HL-60 (cell line): ENCODE results near the gene C6orf58.

Experiments
- DNase-seq, 2 experiments: peaks; one replicate each; pipeline ENCODE4 v3.0.0-alpha.2; 2010 to 2020; ENCODE audit warnings: low read depth in 1 of 2, low spot score in 1 of 2
- H3K27ac ChIP-seq: fragments of 250-450 bp; sonication (Bioruptor Pico); replicated peaks from 2 replicates; pipeline ENCODE4 v1.5.1; 2020; ENCODE audit warnings: mild to moderate bottlenecking, moderate library complexity
- H3K27me3 ChIP-seq: fragments of 250-450 bp; sonication (Bioruptor Pico); 2 replicates; pipeline ENCODE4 v1.5.1; 2021; ENCODE audit warnings: mild to moderate bottlenecking, moderate library complexity; ENCODE audit not compliant: insufficient read depth, poor library complexity, severe bottlenecking
- H3K4me3 ChIP-seq: replicated peaks from 2 replicates; pipeline ENCODE4 v1.5.1; 2011; ENCODE audit warnings: mild to moderate bottlenecking, control low read depth, low read length; ENCODE audit not compliant: insufficient read depth
- GABPA ChIP-seq: IDR thresholded peaks from 2 replicates; pipeline ENCODE4 v1.6.1; 2012; ENCODE audit warnings: low read depth
- POLR2AphosphoS5 ChIP-seq: IDR thresholded peaks from 2 replicates; pipeline ENCODE4 v1.6.1; 2012; ENCODE audit warnings: low read depth
- SPI1 ChIP-seq: IDR thresholded peaks from 2 replicates; pipeline ENCODE4 v1.6.1; 2012; ENCODE audit warnings: low read depth, mild to moderate bottlenecking, borderline replicate concordance
- TF ChIP-seq, protein P1 (sequence below): IDR thresholded peaks from one replicate; pipeline ENCODE4 v1.5.1; 2011; ENCODE audit warnings: low read length, control low read depth, inconsistent platforms; ENCODE audit not compliant: insufficient read depth
- TF ChIP-seq, protein P2 (sequence below): IDR thresholded peaks from 2 replicates; pipeline ENCODE4 v1.6.1; 2012; ENCODE audit warnings: low read depth; ENCODE audit not compliant: insufficient replicate concordance

The C6orf58 gene

GRCh38 chr6:127618729-127619128 lies 41.8 kb downstream of the C6orf58 start:
- DNase-seq, result no peak
- TF ChIP-seq GABPA (no peak), POLR2AphosphoS5 (no peak), SPI1 (no peak)
- TF ChIP-seq, protein P1, sequence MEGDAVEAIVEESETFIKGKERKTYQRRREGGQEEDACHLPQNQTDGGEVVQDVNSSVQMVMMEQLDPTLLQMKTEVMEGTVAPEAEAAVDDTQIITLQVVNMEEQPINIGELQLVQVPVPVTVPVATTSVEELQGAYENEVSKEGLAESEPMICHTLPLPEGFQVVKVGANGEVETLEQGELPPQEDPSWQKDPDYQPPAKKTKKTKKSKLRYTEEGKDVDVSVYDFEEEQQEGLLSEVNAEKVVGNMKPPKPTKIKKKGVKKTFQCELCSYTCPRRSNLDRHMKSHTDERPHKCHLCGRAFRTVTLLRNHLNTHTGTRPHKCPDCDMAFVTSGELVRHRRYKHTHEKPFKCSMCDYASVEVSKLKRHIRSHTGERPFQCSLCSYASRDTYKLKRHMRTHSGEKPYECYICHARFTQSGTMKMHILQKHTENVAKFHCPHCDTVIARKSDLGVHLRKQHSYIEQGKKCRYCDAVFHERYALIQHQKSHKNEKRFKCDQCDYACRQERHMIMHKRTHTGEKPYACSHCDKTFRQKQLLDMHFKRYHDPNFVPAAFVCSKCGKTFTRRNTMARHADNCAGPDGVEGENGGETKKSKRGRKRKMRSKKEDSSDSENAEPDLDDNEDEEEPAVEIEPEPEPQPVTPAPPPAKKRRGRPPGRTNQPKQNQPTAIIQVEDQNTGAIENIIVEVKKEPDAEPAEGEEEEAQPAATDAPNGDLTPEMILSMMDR, result no peak
- TF ChIP-seq, protein P2, sequence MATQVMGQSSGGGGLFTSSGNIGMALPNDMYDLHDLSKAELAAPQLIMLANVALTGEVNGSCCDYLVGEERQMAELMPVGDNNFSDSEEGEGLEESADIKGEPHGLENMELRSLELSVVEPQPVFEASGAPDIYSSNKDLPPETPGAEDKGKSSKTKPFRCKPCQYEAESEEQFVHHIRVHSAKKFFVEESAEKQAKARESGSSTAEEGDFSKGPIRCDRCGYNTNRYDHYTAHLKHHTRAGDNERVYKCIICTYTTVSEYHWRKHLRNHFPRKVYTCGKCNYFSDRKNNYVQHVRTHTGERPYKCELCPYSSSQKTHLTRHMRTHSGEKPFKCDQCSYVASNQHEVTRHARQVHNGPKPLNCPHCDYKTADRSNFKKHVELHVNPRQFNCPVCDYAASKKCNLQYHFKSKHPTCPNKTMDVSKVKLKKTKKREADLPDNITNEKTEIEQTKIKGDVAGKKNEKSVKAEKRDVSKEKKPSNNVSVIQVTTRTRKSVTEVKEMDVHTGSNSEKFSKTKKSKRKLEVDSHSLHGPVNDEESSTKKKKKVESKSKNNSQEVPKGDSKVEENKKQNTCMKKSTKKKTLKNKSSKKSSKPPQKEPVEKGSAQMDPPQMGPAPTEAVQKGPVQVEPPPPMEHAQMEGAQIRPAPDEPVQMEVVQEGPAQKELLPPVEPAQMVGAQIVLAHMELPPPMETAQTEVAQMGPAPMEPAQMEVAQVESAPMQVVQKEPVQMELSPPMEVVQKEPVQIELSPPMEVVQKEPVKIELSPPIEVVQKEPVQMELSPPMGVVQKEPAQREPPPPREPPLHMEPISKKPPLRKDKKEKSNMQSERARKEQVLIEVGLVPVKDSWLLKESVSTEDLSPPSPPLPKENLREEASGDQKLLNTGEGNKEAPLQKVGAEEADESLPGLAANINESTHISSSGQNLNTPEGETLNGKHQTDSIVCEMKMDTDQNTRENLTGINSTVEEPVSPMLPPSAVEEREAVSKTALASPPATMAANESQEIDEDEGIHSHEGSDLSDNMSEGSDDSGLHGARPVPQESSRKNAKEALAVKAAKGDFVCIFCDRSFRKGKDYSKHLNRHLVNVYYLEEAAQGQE, result no peak
- no peaks in the 10 kb centered on the region for H3K27me3 ChIP-seq
- H3K4me3 ChIP-seq, result no peak overlapping the region
- H3K27ac ChIP-seq, result no peak overlapping the region

- TF ChIP-seq, protein P1, result no peak
- no peak for TF ChIP-seq GABPA
- no peak for TF ChIP-seq POLR2AphosphoS5
- no peak for TF ChIP-seq SPI1
- TF ChIP-seq, protein P2, result no peak
- H3K4me3 ChIP-seq, result no peak overlapping the region
- no peak overlapping the region for H3K27ac ChIP-seq
- peaks cover 7% of the 10 kb centered on the region for H3K27me3 ChIP-seq
- DNase-seq, result no peak
These were observed 53.8 kb downstream of the C6orf58 start for GRCh38 chr6:127630800-127631199.

GRCh38 chr6:127634178-127634577 lies 57.2 kb downstream of the C6orf58 start:
- TF ChIP-seq, protein P2, result no peak
- TF ChIP-seq SPI1 (no peak), POLR2AphosphoS5 (no peak), GABPA (no peak)
- TF ChIP-seq, protein P1, result no peak
- H3K4me3 ChIP-seq, result no peak overlapping the region
- H3K27ac ChIP-seq, result no peak overlapping the region

More at GRCh38 chr6:127634178-127634577, 57.2 kb downstream of the C6orf58 start:
- DNase-seq, result no peak
- H3K27me3 ChIP-seq, result no peaks in the 10 kb centered on the region
